Activated CD4-positive, alpha-beta memory T cell treated with anti-CD3 and anti-CD28 coated beads, Interleukin-2, amount 10 ng/mL, durations not matched to agents 7 days and 5 days (primary cell): ENCODE results near the gene PDE7B. TPM values are rescaled to one million over a fixed set of nuclear protein-coding genes. Genes with fewer than 3 reads are reported as not detected.
"Not testable (repeated sequence)": the region's sequence is repeated elsewhere in the genome, so short reads cannot be mapped to it uniquely, and the experiment has no call there.

Experiments
- CTCF ChIA-PET: fragments of 350-600 bp; sonication (Branson Sonifier 250); formaldehyde crosslinking; loops from one replicate; lab custom pipeline; 2021; ENCODE audit warnings: antibody characterized with exemption, inconsistent platforms; lab: Charles Lee
- POLR2A ChIA-PET: fragments of 350-600 bp; sonication (Branson Sonifier 250); formaldehyde crosslinking; loops from one replicate; lab custom pipeline; 2021; ENCODE audit warnings: antibody characterized with exemption; lab: Charles Lee
- DNase-seq: peaks from one replicate; pipeline ENCODE4 v3.0.0-alpha.2; 2020
- H3K27ac Mint-ChIP-seq: one replicate; pipeline ENCODE4 v1.8.0; 2021; ENCODE audit warnings: mild to moderate bottlenecking, mixed read lengths
- H3K27me3 Mint-ChIP-seq: one replicate; pipeline ENCODE4 v1.8.0; 2021; ENCODE audit warnings: mixed read lengths
- H3K36me3 Mint-ChIP-seq: one replicate; pipeline ENCODE4 v1.8.0; 2021; ENCODE audit warnings: low read depth, mixed read lengths
- H3K4me1 Mint-ChIP-seq: one replicate; pipeline ENCODE4 v1.8.0; 2021; ENCODE audit warnings: mixed read lengths
- H3K4me3 Mint-ChIP-seq: one replicate; pipeline ENCODE4 v1.8.0; 2021; ENCODE audit warnings: mild to moderate bottlenecking, mixed read lengths
- H3K9me3 Mint-ChIP-seq: one replicate; pipeline ENCODE4 v1.8.0; 2021; ENCODE audit warnings: mixed read lengths
- total RNA-seq, 2 experiments: library from RNA; stranded (reverse); gene quantifications; one replicate each; pipeline ENCODE4 v1.2.3, GENCODE V29; 2021

The PDE7B gene
- total RNA-seq, 2 experiments from 2014 or later = 0.68 to 0.95 TPM

DNA sequence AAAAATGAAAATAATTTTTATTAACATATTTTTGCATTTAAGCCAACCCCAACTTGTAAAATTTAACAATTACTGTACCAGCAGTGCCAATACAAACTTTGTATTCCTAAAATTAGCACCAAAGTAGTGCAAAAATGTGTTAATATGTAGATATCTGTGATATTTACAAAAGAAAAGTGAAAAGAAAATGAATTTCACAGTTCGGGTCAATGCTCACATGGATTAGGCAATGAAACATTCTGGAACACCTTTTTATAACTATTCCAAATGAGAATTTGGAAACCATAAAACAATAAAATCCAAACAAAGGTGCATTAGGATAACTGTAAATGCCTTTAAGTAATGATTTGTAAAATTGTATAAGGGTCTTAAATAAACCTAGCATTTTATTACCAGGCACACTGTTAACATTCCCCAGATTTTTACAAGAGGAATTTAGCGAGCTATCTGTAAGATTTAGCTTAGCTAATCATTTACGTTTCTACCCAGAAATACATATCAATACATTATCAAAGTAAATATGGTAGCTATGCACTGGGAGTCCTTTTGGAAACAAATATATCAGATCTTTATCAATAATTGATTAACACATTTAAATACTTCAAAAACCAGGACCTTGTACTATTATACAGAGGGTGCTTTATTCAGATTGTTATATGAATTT, 286.4 kb downstream of the PDE7B start:
- ChIA-PET POLR2A (no interaction called here), CTCF (interaction anchor here (1.3 kb wide), 1 partner anchor 88 kb away, joined by 3 read pairs; no protein-coding TSS in a partner anchor)
- no peak overlapping the region for H3K27ac Mint-ChIP-seq
- no peaks in the 10 kb centered on the region for H3K4me1 Mint-ChIP-seq
- H3K9me3 Mint-ChIP-seq = no peaks in the 10 kb centered on the region
- peaks cover 19% of the 10 kb centered on the region for H3K27me3 Mint-ChIP-seq
- no peak overlapping the region for H3K4me3 Mint-ChIP-seq
- no peak for DNase-seq
- H3K36me3 Mint-ChIP-seq = no peaks in the 10 kb centered on the region

- CTCF ChIA-PET, POLR2A ChIA-PET, H3K4me3 Mint-ChIP-seq, H3K4me1 Mint-ChIP-seq, H3K36me3 Mint-ChIP-seq, H3K9me3 Mint-ChIP-seq, DNase-seq, H3K27ac Mint-ChIP-seq: not testable (repeated sequence)
- peaks cover 16% of the 10 kb centered on the region for H3K27me3 Mint-ChIP-seq
These were observed 287.6 kb downstream of the PDE7B start for GRCh38 chr6:136139111-136139510.

DNA sequence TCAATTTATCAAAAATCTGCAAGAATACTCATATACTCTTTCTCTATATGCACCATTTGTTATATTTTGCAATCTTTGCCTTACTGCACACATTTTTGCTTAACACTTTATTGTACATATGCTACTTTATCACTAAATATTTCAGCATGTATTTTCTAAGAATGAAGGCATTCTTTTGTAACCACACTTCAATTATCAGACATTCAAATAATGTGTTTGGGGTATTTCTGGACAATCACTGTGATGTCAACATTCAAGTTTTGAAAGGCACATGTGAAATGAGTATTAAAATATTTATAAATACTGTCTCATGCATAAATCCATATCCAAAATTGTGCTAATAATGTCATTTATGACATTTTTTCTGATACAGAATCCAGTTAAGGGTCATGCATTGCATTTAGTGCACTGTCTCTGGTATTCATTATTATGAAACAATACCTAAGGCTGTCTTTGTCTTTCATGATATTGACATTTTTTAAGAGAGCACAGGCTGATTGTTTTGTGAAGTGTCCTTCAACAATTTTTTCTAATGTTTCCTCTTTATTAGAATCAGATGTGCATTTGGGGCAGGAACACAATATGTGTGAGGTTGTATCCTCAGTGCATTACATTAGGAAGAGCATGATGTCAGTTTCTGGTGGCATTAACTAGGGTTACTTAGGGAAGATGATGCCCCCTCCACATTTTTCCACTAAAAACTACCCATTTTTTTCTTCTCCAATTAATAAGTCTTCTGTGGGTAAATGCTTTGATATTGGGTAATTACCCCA, 292.9 kb downstream of the PDE7B start:
- POLR2A ChIA-PET = no interaction called here
- no peak overlapping the region for H3K4me3 Mint-ChIP-seq

GRCh38 chr6:136146130-136146529, 294.6 kb downstream of the PDE7B start:
- Mint-ChIP-seq H3K27ac (no peak overlapping the region), H3K36me3 (no peaks in the 10 kb centered on the region), H3K4me3 (no peak overlapping the region), H3K4me1 (no peaks in the 10 kb centered on the region), H3K27me3 (peaks cover 11% of the 10 kb centered on the region), H3K9me3 (no peaks in the 10 kb centered on the region)
- CTCF ChIA-PET = no interaction called here
- POLR2A ChIA-PET = no interaction called here
- DNase-seq = no peak

More for the DNA sequence above, 292.9 kb downstream of the PDE7B start:
- Mint-ChIP-seq H3K4me1 (no peaks in the 10 kb centered on the region), H3K27ac (no peak overlapping the region), H3K9me3 (no peaks in the 10 kb centered on the region), H3K27me3 (peaks cover 7% of the 10 kb centered on the region), H3K36me3 (no peaks in the 10 kb centered on the region)
- CTCF ChIA-PET = no interaction called here
- no peak for DNase-seq

- CTCF ChIA-PET = interaction anchor here (1.2 kb wide), 1 partner anchor 18 kb away, joined by 3 read pairs; no protein-coding TSS in a partner anchor
- no peak for DNase-seq
- POLR2A ChIA-PET = no interaction called here
- H3K9me3 Mint-ChIP-seq = no peaks in the 10 kb centered on the region
- peaks cover 7% of the 10 kb centered on the region for H3K27me3 Mint-ChIP-seq
- no peak overlapping the region for H3K27ac Mint-ChIP-seq
- H3K4me1 Mint-ChIP-seq = no peaks in the 10 kb centered on the region
- H3K4me3 Mint-ChIP-seq = no peak overlapping the region
- H3K36me3 Mint-ChIP-seq = no peaks in the 10 kb centered on the region
These were observed 295.8 kb downstream of the PDE7B start for GRCh38 chr6:136147342-136147741.

DNA sequence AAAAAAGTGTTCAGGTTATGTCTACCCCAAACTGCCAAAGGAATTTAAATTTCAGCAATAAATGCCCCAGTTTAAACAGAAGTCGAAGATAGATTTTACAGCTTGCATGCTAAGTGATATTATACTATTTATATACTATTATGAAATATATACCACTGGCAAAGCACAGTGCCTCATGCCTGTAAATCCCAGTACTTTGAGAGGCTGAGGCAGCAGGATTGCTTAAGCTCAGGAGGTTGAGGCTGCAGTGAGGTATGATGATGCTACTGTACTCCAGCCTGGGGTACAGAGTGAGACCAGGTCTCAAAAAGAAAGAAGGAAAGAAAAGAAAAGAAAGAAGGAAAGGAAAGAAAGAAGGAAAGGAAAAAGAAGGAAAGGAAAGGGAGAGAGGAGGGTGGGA, 296.6 kb downstream of the PDE7B start:
- Mint-ChIP-seq H3K4me3 (no peak overlapping the region), H3K9me3 (no peaks in the 10 kb centered on the region), H3K27me3 (peaks cover 7% of the 10 kb centered on the region), H3K27ac (no peak overlapping the region), H3K4me1 (no peaks in the 10 kb centered on the region), H3K36me3 (no peaks in the 10 kb centered on the region)
- ChIA-PET CTCF (interaction anchor here (1.2 kb wide), 1 partner anchor 19 kb away, joined by 3 read pairs; no protein-coding TSS in a partner anchor), POLR2A (no interaction called here)
- DNase-seq = no peak

DNA sequence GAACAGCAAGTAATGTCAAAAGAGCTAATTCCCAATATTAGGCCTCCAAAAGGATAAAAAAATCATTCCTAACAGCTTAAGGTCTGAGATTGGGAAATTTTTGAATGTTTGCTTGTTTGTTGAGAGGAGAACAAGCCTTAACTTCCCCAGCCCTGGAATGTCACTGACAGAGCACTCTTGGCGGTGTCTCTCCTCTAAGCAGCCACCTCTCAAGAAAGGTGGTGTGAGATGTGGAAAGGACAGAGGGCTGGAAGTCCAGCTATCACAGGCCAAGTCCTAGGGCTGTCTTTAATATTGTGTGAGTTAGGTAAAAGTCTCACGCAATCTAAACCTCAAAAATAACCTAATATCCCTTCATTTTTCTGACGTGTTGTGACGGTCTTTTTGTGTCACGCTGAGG, 297.0 kb downstream of the PDE7B start:
- no peaks in the 10 kb centered on the region for H3K9me3 Mint-ChIP-seq
- no peaks in the 10 kb centered on the region for H3K36me3 Mint-ChIP-seq
- no peak for DNase-seq
- H3K4me3 Mint-ChIP-seq = no peak overlapping the region
- ChIA-PET CTCF (no interaction called here), POLR2A (no interaction called here)
- H3K4me1 Mint-ChIP-seq = no peaks in the 10 kb centered on the region
- peaks cover 7% of the 10 kb centered on the region for H3K27me3 Mint-ChIP-seq
- no peak overlapping the region for H3K27ac Mint-ChIP-seq

DNA sequence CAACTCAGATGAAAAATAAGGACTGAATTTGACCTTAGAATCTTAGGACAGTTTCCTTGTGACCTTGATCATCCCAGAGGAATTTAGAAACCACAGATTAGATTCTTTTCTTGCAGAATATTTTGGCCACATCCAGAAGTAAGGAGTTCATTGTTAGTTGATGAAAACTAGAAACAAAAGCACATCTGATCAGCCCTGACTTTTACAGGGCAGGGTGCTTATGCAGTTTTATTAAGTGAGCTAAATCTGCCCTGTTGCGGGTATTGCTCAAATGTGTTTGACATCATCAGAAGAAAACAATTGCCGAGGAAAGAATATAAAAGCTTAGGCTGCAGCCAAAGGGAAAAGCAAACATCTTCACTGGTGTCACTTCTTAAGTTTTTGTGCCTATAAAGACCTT, 297.8 kb downstream of the PDE7B start:
- Mint-ChIP-seq H3K4me1 (no peaks in the 10 kb centered on the region), H3K9me3 (no peaks in the 10 kb centered on the region), H3K4me3 (no peak overlapping the region), H3K27me3 (peaks cover 7% of the 10 kb centered on the region), H3K27ac (no peak overlapping the region), H3K36me3 (no peaks in the 10 kb centered on the region)
- ChIA-PET CTCF (no interaction called here), POLR2A (no interaction called here)
- no peak for DNase-seq

DNA sequence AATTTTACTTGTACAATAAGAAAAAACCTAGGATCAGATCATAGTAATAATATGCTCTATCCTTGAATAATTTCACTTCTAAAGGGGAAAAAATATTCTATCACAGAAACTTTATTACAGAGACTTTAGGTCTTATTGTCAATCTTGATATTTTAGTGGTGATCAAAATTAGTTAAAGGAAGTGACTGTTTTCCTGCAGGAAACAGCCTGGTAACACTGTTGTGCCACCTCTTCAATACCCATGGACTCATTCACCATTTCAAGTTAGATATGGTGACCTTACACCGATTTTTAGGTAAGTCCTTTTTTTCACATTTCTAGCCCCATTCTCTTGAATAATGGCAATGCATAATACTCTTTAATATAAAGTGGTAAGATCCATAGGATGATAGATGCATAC, 299.5 kb downstream of the PDE7B start:
- H3K36me3 Mint-ChIP-seq = no peaks in the 10 kb centered on the region
- H3K4me3 Mint-ChIP-seq = no peak overlapping the region
- ChIA-PET CTCF (no interaction called here), POLR2A (no interaction called here)
- peaks cover 4% of the 10 kb centered on the region for H3K27me3 Mint-ChIP-seq
- no peak for DNase-seq
- no peaks in the 10 kb centered on the region for H3K4me1 Mint-ChIP-seq
- H3K9me3 Mint-ChIP-seq = no peaks in the 10 kb centered on the region
- no peak overlapping the region for H3K27ac Mint-ChIP-seq

- H3K4me1 Mint-ChIP-seq = no peaks in the 10 kb centered on the region
- peaks cover 4% of the 10 kb centered on the region for H3K27me3 Mint-ChIP-seq
- ChIA-PET CTCF (interaction anchor here (0.7 kb wide), 1 partner anchor 514 kb away, joined by 3 read pairs; no protein-coding TSS in a partner anchor), POLR2A (no interaction called here)
- H3K9me3 Mint-ChIP-seq = no peaks in the 10 kb centered on the region
- H3K4me3 Mint-ChIP-seq = no peak overlapping the region
- no peak overlapping the region for H3K27ac Mint-ChIP-seq
- no peaks in the 10 kb centered on the region for H3K36me3 Mint-ChIP-seq
- no peak for DNase-seq
These were observed 302.3 kb downstream of the PDE7B start for GRCh38 chr6:136153707-136154375.

GRCh38 chr6:136155191-136155590, 303.7 kb downstream of the PDE7B start:
- Mint-ChIP-seq H3K9me3 (no peaks in the 10 kb centered on the region), H3K27ac (no peak overlapping the region), H3K27me3 (peaks cover 4% of the 10 kb centered on the region), H3K4me1 (no peaks in the 10 kb centered on the region), H3K4me3 (no peak overlapping the region), H3K36me3 (no peaks in the 10 kb centered on the region)
- DNase-seq = no peak
- CTCF ChIA-PET = no interaction called here
- POLR2A ChIA-PET = no interaction called here

- POLR2A ChIA-PET = no interaction called here
These were observed 306.2 kb downstream of the PDE7B start for GRCh38 chr6:136157743-136158142.

GRCh38 chr6:136158387-136158821, 306.9 kb downstream of the PDE7B start:
- DNase-seq = no peak
- Mint-ChIP-seq H3K4me1 (no peaks in the 10 kb centered on the region), H3K36me3 (no peaks in the 10 kb centered on the region), H3K4me3 (no peak overlapping the region), H3K27me3 (peaks cover 2% of the 10 kb centered on the region), H3K9me3 (peaks cover 6% of the 10 kb centered on the region), H3K27ac (no peak overlapping the region)
- CTCF ChIA-PET = no interaction called here
- POLR2A ChIA-PET = no interaction called here

More at GRCh38 chr6:136157743-136158142, 306.2 kb downstream of the PDE7B start:
- no peak overlapping the region for H3K4me3 Mint-ChIP-seq
- CTCF ChIA-PET = no interaction called here
- H3K27ac Mint-ChIP-seq = no peak overlapping the region
- no peaks in the 10 kb centered on the region for H3K4me1 Mint-ChIP-seq
- peaks cover 6% of the 10 kb centered on the region for H3K9me3 Mint-ChIP-seq
- H3K27me3 Mint-ChIP-seq = peaks cover 2% of the 10 kb centered on the region
- no peak for DNase-seq
- H3K36me3 Mint-ChIP-seq = no peaks in the 10 kb centered on the region
